ENCODE data around the gene UMODL1.

The UMODL1 gene

DNA sequence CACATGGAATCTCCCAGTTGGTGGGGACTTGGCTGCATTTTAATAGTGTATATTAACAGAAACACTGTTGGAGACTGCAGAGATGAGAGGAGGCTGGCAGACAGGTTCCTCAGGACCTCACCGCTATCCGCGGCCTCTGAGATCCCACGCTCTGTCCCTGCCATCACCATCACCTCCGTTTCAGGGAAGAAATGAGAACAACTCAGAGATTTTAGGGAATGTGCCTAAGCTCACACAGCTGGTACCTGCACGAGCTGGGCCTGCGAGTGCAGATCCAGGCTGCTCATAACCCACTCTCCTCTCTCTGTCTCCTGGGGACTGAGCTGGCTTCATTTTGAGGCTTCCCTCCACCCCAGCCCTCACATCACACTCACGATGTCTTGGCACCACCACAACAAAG lies 62.0 kb downstream of the UMODL1 start:
- TF ChIP-seq RAD21 (IDR thresholded peaks at IDR 0.05; ENCODE audit: low read depth): no peak
- no peak for TF ChIP-seq TCF12 (IDR thresholded peaks at IDR 0.05; ENCODE audit: low read depth)
- no peak for TF ChIP-seq ZBTB7A (IDR thresholded peaks at IDR 0.05; ENCODE audit: low read depth)
- TF ChIP-seq EGR1 (IDR thresholded peaks at IDR 0.05): no peak
- TF ChIP-seq EP300 (IDR thresholded peaks at IDR 0.05; ENCODE audit: borderline replicate concordance): no peak
- no peak for TF ChIP-seq CEBPB (IDR thresholded peaks at IDR 0.05)
- TF ChIP-seq CREB1 (IDR thresholded peaks at IDR 0.05; ENCODE audit: low read depth): no peak
- TF ChIP-seq, protein P1, sequence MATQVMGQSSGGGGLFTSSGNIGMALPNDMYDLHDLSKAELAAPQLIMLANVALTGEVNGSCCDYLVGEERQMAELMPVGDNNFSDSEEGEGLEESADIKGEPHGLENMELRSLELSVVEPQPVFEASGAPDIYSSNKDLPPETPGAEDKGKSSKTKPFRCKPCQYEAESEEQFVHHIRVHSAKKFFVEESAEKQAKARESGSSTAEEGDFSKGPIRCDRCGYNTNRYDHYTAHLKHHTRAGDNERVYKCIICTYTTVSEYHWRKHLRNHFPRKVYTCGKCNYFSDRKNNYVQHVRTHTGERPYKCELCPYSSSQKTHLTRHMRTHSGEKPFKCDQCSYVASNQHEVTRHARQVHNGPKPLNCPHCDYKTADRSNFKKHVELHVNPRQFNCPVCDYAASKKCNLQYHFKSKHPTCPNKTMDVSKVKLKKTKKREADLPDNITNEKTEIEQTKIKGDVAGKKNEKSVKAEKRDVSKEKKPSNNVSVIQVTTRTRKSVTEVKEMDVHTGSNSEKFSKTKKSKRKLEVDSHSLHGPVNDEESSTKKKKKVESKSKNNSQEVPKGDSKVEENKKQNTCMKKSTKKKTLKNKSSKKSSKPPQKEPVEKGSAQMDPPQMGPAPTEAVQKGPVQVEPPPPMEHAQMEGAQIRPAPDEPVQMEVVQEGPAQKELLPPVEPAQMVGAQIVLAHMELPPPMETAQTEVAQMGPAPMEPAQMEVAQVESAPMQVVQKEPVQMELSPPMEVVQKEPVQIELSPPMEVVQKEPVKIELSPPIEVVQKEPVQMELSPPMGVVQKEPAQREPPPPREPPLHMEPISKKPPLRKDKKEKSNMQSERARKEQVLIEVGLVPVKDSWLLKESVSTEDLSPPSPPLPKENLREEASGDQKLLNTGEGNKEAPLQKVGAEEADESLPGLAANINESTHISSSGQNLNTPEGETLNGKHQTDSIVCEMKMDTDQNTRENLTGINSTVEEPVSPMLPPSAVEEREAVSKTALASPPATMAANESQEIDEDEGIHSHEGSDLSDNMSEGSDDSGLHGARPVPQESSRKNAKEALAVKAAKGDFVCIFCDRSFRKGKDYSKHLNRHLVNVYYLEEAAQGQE (IDR thresholded peaks at IDR 0.05; ENCODE audit: low read depth): no peak
- TF ChIP-seq, protein P2, sequence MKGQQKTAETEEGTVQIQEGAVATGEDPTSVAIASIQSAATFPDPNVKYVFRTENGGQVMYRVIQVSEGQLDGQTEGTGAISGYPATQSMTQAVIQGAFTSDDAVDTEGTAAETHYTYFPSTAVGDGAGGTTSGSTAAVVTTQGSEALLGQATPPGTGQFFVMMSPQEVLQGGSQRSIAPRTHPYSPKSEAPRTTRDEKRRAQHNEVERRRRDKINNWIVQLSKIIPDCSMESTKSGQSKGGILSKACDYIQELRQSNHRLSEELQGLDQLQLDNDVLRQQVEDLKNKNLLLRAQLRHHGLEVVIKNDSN (IDR thresholded peaks at IDR 0.05): no peak
- no peak for TF ChIP-seq TAF1 (IDR thresholded peaks at IDR 0.05; ENCODE audit: low read depth)
- TF ChIP-seq TEAD4 (IDR thresholded peaks at IDR 0.05): no peak

DNA sequence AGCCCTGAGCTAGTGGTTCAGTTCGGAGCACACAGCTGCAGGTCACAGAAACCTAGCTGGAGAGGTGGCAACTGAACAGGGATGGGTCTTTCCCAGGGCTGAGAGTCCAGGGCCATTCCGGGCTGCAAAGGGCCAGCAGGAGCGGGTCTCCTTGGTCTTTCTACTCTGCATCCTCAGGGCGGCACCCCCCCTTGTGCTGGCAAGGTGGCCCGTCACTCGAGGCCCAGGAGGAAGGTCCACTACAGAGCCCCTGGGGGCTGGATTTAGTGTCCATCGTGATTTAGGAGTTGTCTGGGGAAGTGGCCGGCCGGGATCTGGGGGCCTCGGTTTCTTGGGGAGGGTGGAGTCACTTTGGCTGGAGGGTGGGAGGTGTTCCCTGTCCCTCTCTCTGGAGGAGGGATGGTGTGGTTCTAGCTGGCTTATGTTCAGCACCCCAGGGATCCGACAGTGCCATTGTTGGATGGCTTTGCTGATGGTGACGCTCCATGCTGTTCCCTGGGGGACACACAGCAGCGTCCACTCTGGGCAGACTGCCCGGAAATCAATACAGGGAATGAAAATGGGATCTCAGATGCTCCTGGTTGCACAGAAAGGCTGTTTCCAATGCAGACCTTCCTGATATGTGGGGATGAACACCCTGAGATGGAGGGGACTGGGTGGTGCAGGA lies 64.4 kb downstream of the UMODL1 start:
- TF ChIP-seq TEAD4 (IDR thresholded peaks at IDR 0.05) (no peak), EP300 (IDR thresholded peaks at IDR 0.05; ENCODE audit: borderline replicate concordance) (no peak), YY1 (IDR thresholded peaks at IDR 0.05; ENCODE audit: low read depth) (no peak), TCF12 (IDR thresholded peaks at IDR 0.05; ENCODE audit: low read depth) (no peak), EGR1 (IDR thresholded peaks at IDR 0.05) (no peak)
- TF ChIP-seq, protein P2 (IDR thresholded peaks at IDR 0.05): no peak

DNA sequence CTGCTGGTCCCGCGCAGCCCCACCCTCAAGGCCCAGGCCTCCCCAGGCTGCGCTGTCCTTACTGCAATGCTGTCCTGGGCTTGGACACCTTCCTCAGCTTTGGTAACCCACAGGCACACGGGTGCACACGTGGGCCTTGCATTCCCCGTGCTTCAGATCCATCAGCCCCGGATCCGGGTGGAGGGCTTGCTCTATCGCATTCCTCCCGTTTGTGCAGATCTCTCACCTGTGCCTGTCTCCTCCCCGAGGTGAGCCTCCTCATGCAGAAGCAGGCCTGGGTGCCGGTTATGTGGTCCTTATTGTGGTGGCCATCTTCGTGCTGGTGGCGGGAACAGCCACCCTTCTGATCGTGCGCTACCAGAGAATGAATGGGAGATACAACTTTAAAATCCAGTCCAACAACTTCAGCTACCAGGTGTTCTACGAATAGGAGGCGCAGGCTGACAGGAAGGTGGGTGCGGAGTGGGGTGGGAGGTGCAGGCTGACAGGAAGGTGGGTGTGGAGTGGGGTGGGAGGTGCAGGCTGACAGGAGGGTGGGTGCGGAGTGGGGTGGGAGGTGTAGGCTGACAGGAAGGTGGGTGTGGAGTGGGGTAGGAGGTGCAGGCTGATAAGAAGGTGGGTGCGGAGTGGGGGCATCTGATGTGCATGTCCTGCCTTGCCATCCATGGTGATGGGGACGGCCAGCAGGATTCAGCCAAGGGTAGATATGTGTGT lies 66.2 kb downstream of the UMODL1 start:
- TF ChIP-seq, protein P3, sequence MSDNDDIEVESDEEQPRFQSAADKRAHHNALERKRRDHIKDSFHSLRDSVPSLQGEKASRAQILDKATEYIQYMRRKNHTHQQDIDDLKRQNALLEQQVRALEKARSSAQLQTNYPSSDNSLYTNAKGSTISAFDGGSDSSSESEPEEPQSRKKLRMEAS (IDR thresholded peaks at IDR 0.05): no peak
- TF ChIP-seq, protein P2 (IDR thresholded peaks at IDR 0.05): no peak
- TF ChIP-seq EP300 (IDR thresholded peaks at IDR 0.05; ENCODE audit: borderline replicate concordance): no peak
- TF ChIP-seq, protein P1 (IDR thresholded peaks at IDR 0.05; ENCODE audit: low read depth): no peak
- TF ChIP-seq TEAD4 (IDR thresholded peaks at IDR 0.05): no peak
- TF ChIP-seq YY1 (IDR thresholded peaks at IDR 0.05; ENCODE audit: low read depth): no peak
- TF ChIP-seq NFIC (IDR thresholded peaks at IDR 0.05): no peak
- TF ChIP-seq CREB1 (IDR thresholded peaks at IDR 0.05; ENCODE audit: low read depth): no peak
- TF ChIP-seq ZBTB7A (IDR thresholded peaks at IDR 0.05; ENCODE audit: low read depth): no peak
- no peak for TF ChIP-seq EGR1 (IDR thresholded peaks at IDR 0.05)
- TF ChIP-seq CEBPB (IDR thresholded peaks at IDR 0.05): no peak
- no peak for TF ChIP-seq FOXM1 (IDR thresholded peaks at IDR 0.05; ENCODE audit: borderline replicate concordance, low read depth)
- no peak for TF ChIP-seq RAD21 (IDR thresholded peaks at IDR 0.05; ENCODE audit: low read depth)
- no peak for TF ChIP-seq TCF12 (IDR thresholded peaks at IDR 0.05; ENCODE audit: low read depth)
- no peak for TF ChIP-seq TAF1 (IDR thresholded peaks at IDR 0.05; ENCODE audit: low read depth)

DNA sequence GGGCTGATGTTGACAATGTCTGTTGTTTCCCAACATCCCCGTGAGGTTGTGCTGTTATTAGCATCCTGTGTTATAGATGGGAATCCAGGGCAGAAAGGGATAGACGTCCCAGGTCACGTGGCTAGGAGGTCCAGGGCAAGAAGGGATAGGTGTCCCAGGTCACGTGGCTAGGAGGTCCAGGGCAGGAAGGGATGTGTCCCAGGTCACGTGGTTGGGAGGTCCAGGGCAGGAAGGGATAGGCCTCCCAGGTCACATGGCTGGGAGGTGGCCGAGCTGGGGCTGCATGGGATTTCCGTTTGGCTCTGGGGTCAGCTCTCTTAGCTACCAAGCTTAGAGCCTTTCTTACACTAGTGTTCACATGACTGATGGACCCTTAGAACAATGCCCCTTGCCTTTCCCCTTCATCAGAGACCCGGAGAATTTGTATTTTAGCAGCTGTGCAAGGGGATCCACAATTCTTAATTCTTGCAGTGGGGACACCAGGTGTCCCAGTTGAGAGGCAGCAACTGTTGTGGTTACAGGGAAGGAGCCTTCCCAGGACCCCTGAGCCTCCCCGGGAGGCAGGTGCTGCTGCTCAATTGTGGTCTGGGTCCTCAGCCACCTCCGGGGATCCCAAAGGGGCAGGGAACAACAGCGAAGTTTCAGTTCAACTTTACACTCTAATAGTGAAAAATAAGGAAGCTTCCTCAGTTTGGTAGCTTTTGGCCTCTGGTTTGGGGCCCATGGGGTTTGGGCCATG lies 69.2 kb downstream of the UMODL1 start:
- TF ChIP-seq EGR1 (IDR thresholded peaks at IDR 0.05): no peak
- TF ChIP-seq, protein P2 (IDR thresholded peaks at IDR 0.05): peak; percentile 43; the same call in 1 of the 2 replicates

DNA sequence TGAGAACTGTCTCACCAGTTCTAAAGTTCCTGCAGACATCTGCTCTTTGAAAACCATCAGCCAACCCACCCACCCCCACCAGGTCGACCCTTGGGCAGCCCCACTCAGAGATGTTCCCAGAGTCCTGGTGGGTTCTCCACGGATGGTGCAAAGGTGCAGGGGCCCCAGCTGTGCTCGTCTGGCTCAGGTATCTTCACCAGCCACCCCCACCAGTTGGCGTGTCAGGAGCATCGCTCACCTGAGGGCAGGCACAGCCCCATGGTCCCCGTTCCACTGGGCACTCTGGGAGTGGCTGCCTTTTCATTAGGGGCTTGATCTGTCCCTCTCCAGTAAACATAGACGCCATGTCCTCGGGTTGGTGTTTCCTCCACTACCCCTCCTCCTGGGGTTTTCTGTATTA lies 70.5 kb downstream of the UMODL1 start:
- no peak for TF ChIP-seq TEAD4 (IDR thresholded peaks at IDR 0.05)
- no peak for TF ChIP-seq NFIC (IDR thresholded peaks at IDR 0.05)
- TF ChIP-seq TAF1 (IDR thresholded peaks at IDR 0.05; ENCODE audit: low read depth): no peak
- no peak for TF ChIP-seq EGR1 (IDR thresholded peaks at IDR 0.05)
